WTC11 (cell line): ENCODE measurements around the gene BLM. TPM values are rescaled to one million over a fixed set of nuclear protein-coding genes. Genes with fewer than 3 reads are reported as not detected.
A peak's percentile ranks its signal among the peaks of the same experiment; 100 is the strongest.

Experiments
- ATAC-seq: fragments of 200-7000 bp; cut with Tn5 transposase; 2 replicates; pipeline ENCODE4 v1.10.0; 2021; ENCODE audit warnings: mild to moderate bottlenecking, moderate library complexity
- CTCF ChIA-PET: fragments of 300-600 bp; sonication (Branson Sonifier 250); formaldehyde crosslinking; loops from one replicate; lab custom pipeline; 2021; ENCODE audit warnings: antibody characterized with exemption; lab: Charles Lee
- POLR2A ChIA-PET: fragments of 350-600 bp; sonication (Branson Sonifier 250); formaldehyde crosslinking; loops from one replicate; lab custom pipeline; 2021; ENCODE audit warnings: antibody characterized with exemption; lab: Charles Lee
- DNase-seq: peaks from one replicate; pipeline ENCODE4 v3.0.0; 2021; ENCODE audit warnings: low spot score
- H3K27ac Mint-ChIP-seq: 2 replicates; pipeline ENCODE4 v1.8.0; 2021; ENCODE audit warnings: mixed read lengths
- H3K27me3 Mint-ChIP-seq: 2 replicates; pipeline ENCODE4 v1.8.0; 2021; ENCODE audit warnings: low read depth, mild to moderate bottlenecking, moderate library complexity, mixed read lengths
- H3K36me3 Mint-ChIP-seq: 2 replicates; pipeline ENCODE4 v1.8.0; 2021; ENCODE audit warnings: mixed read lengths
- H3K4me1 Mint-ChIP-seq: 2 replicates; pipeline ENCODE4 v1.8.0; 2022; ENCODE audit warnings: mixed read lengths
- H3K4me3 Mint-ChIP-seq: 2 replicates; pipeline ENCODE4 v1.8.0; 2021; ENCODE audit warnings: mild to moderate bottlenecking, moderate library complexity, mixed read lengths
- H3K9me3 Mint-ChIP-seq: 2 replicates; pipeline ENCODE4 v1.8.0; 2021; ENCODE audit warnings: mixed read lengths
- CTCF ChIP-seq: fragments of 200-600 bp; IDR thresholded peaks from 2 replicates; pipeline ENCODE4 v1.8.0; 2022; ENCODE audit warnings: antibody characterized with exemption
- EMX1 ChIP-seq: fragments of 250-450 bp; sonication (Bioruptor Pico); IDR thresholded peaks from 2 replicates; pipeline ENCODE4 v1.8.0; 2021; ENCODE audit warnings: mild to moderate bottlenecking
- FOXP4 ChIP-seq: sonication (generic); formaldehyde crosslinking; IDR thresholded peaks from 2 replicates; pipeline ENCODE4 v1.8.0; 2022; ENCODE audit warnings: mild to moderate bottlenecking, missing genetic modification reagents
- IRF1 ChIP-seq: sonication (generic); formaldehyde crosslinking; IDR thresholded peaks from 2 replicates; pipeline ENCODE4 v1.8.0; 2023; ENCODE audit warnings: missing genetic modification reagents
- NFE2L1 ChIP-seq: sonication (generic); formaldehyde crosslinking; IDR thresholded peaks from 2 replicates; pipeline ENCODE4 v1.8.1; 2023; ENCODE audit warnings: missing genetic modification reagents
- NR2C2 ChIP-seq: sonication (generic); formaldehyde crosslinking; IDR thresholded peaks from 2 replicates; pipeline ENCODE4 v1.8.0; 2022; ENCODE audit warnings: mild to moderate bottlenecking, missing genetic modification reagents
- PRRX2 ChIP-seq: fragments of 250-450 bp; sonication (Bioruptor Pico); IDR thresholded peaks from 2 replicates; pipeline ENCODE4 v1.8.0; 2021; ENCODE audit warnings: mild to moderate bottlenecking
- RELA ChIP-seq: sonication (generic); formaldehyde crosslinking; IDR thresholded peaks from 2 replicates; pipeline ENCODE4 v1.8.1; 2022; ENCODE audit warnings: missing genetic modification reagents, mild to moderate bottlenecking, borderline replicate concordance
- STAT6 ChIP-seq: sonication (generic); formaldehyde crosslinking; conservative IDR thresholded peaks from 2 replicates; pipeline ENCODE4 v1.8.1; 2023; ENCODE audit warnings: mild to moderate bottlenecking, low read depth, missing genetic modification reagents, moderate library complexity
- ZBTB21 ChIP-seq: sonication (generic); formaldehyde crosslinking; IDR thresholded peaks from 2 replicates; pipeline ENCODE4 v1.8.1; 2023; ENCODE audit warnings: mild to moderate bottlenecking, missing genetic modification reagents, borderline replicate concordance
- ZNF396 ChIP-seq: fragments of 250-450 bp; sonication (Bioruptor Pico); IDR thresholded peaks from 2 replicates; pipeline ENCODE4 v1.8.0; 2021; ENCODE audit warnings: mild to moderate bottlenecking, moderate library complexity, borderline replicate concordance
- ZNF532 ChIP-seq: fragments of 250-450 bp; sonication (Bioruptor Pico); IDR thresholded peaks from 2 replicates; pipeline ENCODE4 v1.9.0; 2021; ENCODE audit warnings: mild to moderate bottlenecking, borderline replicate concordance
- ZSCAN18 ChIP-seq: fragments of 250-450 bp; sonication (Bioruptor Pico); IDR thresholded peaks from 2 replicates; pipeline ENCODE4 v2.1.2; 2022; ENCODE audit warnings: mild to moderate bottlenecking, moderate library complexity
- total RNA-seq: library from RNA; stranded (reverse); gene quantifications from 3 replicates; pipeline ENCODE4 v1.2.3, GENCODE V29; 2021

BLM gene
- total RNA-seq, 1 experiment from 2014 or later: 40.5 TPM

GRCh38 chr15:90816401-90817116 is 99.4 kb downstream of the BLM start:
- CTCF ChIA-PET: interaction anchor here (0.8 to 3.6 kb wide), 6 partner anchors 23 to 169 kb away, joined by 3 to 51 read pairs (median 4); partner anchors contain the start of genes FES, HDDC3 and MAN2A2
- H3K4me3 Mint-ChIP-seq: no peak overlapping the region
- POLR2A ChIA-PET: interaction anchor here (1.1 kb wide), 1 partner anchor 99 kb away, joined by 3 read pairs; the partner anchor contains the start of gene BLM
- H3K36me3 Mint-ChIP-seq: peaks cover 26% of the 10 kb centered on the region
- DNase-seq: no peak
- H3K27me3 Mint-ChIP-seq: no peaks in the 10 kb centered on the region
- no peaks in the 10 kb centered on the region for H3K9me3 Mint-ChIP-seq
- no peak for ATAC-seq
- H3K27ac Mint-ChIP-seq: no peak overlapping the region
- TF ChIP-seq NFE2L1: no peak
- no peak for TF ChIP-seq ZBTB21
- no peak for TF ChIP-seq NR2C2 (CRISPR knock-in tag)
- no peak for TF ChIP-seq RELA (CRISPR knock-in tag)
- no peak for TF ChIP-seq IRF1 (CRISPR knock-in tag)
- TF ChIP-seq STAT6: no peak
- no peak for TF ChIP-seq PRRX2 (CRISPR knock-in tag)
- TF ChIP-seq EMX1: no peak
- TF ChIP-seq FOXP4 (CRISPR knock-in tag): no peak
- no peak for TF ChIP-seq ZSCAN18 (CRISPR knock-in tag)
- peaks cover 38% of the 10 kb centered on the region for H3K4me1 Mint-ChIP-seq

- H3K27ac Mint-ChIP-seq: no peak overlapping the region
- TF ChIP-seq CTCF (no peak), ZNF532 (CRISPR knock-in tag) (no peak), ZBTB21 (no peak), ZNF396 (no peak), PRRX2 (CRISPR knock-in tag) (no peak)
- H3K27me3 Mint-ChIP-seq: no peaks in the 10 kb centered on the region
- no peak for DNase-seq
- H3K9me3 Mint-ChIP-seq: no peaks in the 10 kb centered on the region
- ChIA-PET POLR2A (interaction anchor here (1.0 to 1.1 kb wide), 2 partner anchors 11 to 100 kb away, joined by 3 read pairs; partner anchors contain the start of gene BLM), CTCF (interaction anchor here (0.7 to 3.6 kb wide), 20 partner anchors 10 to 524 kb away, joined by 3 to 51 read pairs (median 6); partner anchors contain the start of genes FES, HDDC3, MAN2A2 and UNC45A)
- ATAC-seq: peak; percentile 10; the same call in 1 of the 2 replicates
- no peak overlapping the region for H3K4me3 Mint-ChIP-seq
- peaks cover 17% of the 10 kb centered on the region for H3K36me3 Mint-ChIP-seq
- H3K4me1 Mint-ChIP-seq: peaks cover 38% of the 10 kb centered on the region
These were observed 100.2 kb downstream of the BLM start for GRCh38 chr15:90817117-90818057.
